Choroid plexus epithelial cell (primary cell): Measurements from ENCODE around the gene VCP.
A peak's percentile ranks its signal among the peaks of the same experiment; 100 is the strongest.

Source experiments
- DNase-seq: peaks from one replicate; pipeline ENCODE4 v3.0.0-alpha.2; 2010; ENCODE audit warnings: low read depth
- H3K4me3 ChIP-seq: 2 replicates; pipeline ENCODE4 v1.5.1; 2011; ENCODE audit warnings: low read depth, mild to moderate bottlenecking, control low read depth, low read length, moderate library complexity
- TF ChIP-seq, protein P1 (sequence below): conservative IDR thresholded peaks from 2 replicates; pipeline ENCODE4 v1.5.1; 2011; ENCODE audit warnings: low read depth, mild to moderate bottlenecking, control low read depth, inconsistent platforms, low read length, moderate library complexity

Gene VCP

DNA sequence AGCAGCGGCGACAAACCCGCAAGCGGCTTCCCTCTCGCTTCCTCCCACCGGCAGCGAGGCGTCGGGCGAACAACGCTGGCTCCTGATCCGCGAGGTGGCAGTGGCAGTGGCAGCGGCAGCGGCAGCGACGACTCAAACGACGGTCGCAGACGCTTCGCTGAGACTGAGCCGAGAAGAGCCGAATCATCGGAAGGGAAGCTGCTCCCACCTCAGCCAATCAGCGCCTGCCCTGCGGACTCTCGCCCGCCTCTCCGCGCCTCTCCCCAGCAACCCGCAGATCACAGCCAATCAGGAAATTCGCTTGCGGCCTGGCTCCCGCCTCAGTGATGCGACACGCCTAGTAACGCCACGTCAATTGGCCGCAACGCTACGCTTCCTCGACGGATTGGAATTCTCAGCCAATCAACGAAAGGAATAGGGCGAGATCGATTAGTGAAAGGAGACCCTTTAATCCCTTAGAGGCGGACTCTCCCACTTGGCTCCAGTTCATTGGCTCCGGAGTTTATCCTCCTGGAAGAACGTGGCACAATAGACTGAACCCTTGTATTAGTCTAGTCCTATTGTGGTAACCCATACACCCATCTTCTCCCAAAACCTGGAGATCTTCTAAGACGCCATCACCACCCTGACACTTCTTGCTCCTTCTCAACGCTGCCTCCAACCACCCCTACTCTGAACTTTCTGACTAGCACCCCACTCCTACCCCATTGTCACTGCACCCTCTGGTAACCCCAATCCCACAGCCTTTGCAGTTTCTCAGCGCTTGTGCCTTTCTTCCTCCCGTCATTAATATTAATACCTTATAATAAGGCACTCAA lies at the start of gene VCP:
Gene VCP, minus strand, starts transcription at position 165 of the 818 bp plus-strand sequence. CDS start 272 bp downstream, outside the sequence.
- TF ChIP-seq, protein P1, sequence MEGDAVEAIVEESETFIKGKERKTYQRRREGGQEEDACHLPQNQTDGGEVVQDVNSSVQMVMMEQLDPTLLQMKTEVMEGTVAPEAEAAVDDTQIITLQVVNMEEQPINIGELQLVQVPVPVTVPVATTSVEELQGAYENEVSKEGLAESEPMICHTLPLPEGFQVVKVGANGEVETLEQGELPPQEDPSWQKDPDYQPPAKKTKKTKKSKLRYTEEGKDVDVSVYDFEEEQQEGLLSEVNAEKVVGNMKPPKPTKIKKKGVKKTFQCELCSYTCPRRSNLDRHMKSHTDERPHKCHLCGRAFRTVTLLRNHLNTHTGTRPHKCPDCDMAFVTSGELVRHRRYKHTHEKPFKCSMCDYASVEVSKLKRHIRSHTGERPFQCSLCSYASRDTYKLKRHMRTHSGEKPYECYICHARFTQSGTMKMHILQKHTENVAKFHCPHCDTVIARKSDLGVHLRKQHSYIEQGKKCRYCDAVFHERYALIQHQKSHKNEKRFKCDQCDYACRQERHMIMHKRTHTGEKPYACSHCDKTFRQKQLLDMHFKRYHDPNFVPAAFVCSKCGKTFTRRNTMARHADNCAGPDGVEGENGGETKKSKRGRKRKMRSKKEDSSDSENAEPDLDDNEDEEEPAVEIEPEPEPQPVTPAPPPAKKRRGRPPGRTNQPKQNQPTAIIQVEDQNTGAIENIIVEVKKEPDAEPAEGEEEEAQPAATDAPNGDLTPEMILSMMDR = no peak
- peak within 1 kb of the TSS; percentile 100 for H3K4me3 ChIP-seq
- peak; percentile 100 for DNase-seq

DNA sequence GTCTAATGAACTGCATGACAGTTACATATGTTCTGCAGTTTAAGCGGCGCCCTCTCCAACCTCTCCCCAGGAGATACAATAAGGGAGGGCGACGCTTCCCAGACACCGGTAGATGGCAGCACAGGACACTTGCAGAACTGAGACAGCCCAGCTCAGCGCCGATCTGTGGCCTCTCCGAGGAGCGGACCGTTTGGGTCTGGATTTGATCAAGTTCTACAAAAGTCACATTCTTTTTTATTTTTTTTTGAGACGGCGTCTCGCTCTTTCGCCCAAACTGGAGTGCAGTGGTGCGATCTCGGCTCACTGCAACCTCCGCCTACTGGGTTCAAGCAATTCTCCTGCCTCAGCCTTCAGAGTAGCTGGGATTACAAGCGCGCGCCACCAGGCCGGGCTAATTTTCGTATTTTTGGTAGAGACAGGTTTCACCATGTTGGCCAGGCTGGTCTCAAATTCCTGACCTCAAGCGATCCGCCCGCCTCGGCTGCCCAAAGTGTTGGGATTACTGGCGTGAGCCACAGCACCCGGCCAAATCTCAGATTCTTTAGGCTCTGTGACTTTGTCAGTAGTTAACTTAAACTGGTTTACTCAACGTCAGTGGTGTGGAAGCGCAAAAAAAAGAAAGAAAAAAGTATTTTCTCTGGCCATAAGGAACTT lies 44.6 kb upstream of the VCP start:
- peak; percentile 97 for DNase-seq
- peak overlapping the region; percentile 90 for H3K4me3 ChIP-seq
- TF ChIP-seq, protein P1 = peak; percentile 98

DNA sequence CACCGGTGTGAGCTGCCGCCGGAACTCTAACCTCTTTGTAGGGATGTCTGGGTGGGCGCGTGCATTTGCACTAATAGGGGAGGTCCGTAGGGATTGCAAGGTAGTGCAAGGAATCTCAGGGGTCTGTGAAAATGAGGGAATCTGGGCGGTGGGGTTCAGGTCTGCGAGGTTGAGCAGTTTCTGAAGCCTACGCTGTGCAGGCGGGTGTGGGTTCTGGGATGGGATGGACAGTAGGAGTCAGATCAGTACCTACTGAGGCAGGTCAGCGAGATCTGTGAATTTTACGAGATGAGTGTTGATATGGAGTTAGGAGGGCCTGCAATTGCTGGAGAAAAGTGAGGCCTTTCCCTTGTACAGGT lies 44.1 kb upstream of the VCP start:
- DNase-seq = no peak
- TF ChIP-seq, protein P1 = no peak
- H3K4me3 ChIP-seq = peak overlapping the region; percentile 90

DNA sequence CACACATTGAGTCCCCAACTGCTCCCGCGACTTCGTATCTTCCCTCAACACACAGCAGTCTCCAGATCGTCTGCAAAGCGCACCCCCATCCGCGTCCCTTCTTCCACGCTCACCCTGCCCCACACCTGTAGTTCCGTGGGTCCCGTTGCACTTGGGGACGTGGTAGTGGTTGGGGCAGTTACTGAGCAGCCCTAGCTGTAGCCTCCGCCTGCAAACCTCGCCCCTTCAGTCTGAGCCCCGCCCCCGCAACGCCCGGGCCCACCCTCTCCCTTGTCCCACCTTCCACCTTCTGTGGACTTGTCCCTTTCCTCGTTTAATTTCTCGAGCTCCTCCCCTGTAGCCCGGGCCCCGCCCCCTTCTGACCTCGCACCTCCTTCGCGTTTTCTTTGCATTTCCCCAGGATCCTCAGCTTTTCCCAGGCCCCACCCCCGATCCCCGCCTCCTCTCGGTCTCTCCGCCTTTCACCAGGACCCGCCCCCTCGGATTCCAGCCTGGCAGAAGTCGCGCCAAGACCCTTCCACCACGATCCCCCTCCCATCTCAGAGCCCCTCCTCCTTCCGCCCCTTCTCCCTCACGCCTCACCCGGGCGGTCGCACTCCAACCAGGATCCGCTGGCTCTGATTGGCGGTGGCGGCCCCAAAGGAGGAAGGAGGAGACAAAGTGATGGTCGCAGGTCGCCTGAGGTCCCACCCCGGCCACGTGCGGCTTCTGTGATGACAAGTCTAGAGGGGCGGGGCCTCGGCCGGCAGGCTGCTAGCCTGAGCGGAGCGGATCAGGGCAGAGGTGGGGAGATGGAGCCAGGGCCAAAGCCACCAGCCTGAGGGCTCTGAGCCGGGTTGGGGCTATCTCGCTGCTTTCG lies 43.5 kb upstream of the VCP start, which contains the start of gene ATOSB:
Gene ATOSB, minus strand, starts transcription at position 183 of the 859 bp plus-strand sequence. CDS start 7,588 bp downstream, outside the sequence.
- H3K4me3 ChIP-seq = peak within 1 kb of the TSS; percentile 90
- peak; percentile 98 for DNase-seq
- TF ChIP-seq, protein P1 = no peak

DNA sequence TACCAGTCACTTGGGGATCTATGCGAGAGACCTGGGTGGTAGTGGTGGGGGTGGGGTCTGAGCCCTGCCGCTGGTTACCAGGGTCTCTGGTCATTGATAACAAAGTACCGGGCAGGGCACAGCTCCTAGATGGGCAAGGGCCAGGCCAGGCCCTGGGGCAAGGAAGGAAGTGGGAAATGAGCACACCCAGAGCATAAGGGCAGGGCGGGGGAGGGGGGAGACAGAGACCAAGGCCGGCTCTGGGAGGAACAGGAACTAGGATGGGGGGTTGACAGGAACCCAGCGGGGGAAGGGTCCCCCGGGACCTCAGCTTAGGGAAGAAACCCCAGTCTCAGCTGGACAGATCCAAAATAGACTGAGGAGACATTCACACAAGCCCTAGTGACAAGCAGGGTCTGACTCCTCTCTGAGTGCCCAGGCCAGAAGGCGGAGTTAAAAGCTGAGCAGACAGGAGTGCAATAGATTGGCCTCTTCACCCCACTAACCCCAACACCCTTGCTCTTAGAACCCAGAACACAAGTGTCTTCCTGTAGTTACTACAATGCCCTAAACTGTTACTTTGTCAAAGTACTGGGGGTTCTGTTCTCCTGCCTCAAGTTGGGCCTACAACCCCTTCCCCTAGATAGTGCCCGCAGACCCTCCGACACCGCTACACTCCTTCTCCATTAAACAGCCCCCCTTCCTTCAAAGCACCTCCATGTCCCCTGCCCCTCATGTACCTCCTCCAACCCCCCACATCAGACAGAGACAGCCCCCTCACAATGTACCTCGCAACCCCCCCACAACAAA lies 42.6 kb upstream of the VCP start:
- TF ChIP-seq, protein P1 = no peak
- peak; percentile 40 for DNase-seq
- H3K4me3 ChIP-seq = peak overlapping the region; percentile 90
